HG03196 (cell line): ENCODE measurements around the gene IRF2BP2.

Experiments used
- ATAC-seq: cut with Tn5 transposase; IDR thresholded peaks from one replicate; pipeline ENCODE4 v1.9.1; 2021; ENCODE audit not compliant: unreplicated experiment

Gene IRF2BP2

DNA sequence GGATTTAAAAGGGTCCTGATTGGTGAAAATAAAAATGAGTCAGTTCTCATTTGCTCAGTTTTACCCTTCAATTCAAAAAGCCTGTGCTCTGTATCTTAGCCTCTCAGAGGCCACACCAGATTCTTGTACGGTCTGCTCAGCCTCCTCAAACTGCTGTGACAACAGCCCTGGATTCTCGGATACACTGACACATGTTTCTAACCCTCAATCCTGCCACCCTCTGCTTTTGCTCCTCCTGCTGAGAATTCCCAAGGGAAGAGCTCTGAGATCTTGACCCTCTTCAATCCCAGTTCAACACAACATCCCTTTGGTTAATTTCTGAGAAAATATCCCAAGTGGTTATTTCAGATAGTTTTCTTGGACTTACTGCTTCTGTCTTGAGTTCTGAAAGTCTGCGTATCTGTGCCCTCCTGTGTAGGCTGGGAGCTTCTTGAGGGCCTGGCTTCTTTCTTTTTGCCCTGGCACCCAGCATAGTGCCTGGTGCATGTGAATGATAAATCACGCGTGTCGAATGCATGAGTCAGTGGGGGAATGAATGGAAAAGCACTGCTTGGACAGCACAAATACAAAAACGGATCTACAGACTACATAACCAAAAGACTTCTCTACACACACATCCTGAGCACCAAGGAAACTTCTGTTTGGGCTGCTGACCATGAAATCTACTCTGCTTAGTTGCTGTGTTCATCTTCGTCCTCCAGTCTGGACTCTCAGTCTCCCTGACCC, 24.5 kb downstream of the IRF2BP2 start:
- ATAC-seq, result no peak

GRCh38 chr1:234584926-234585325, 25.1 kb downstream of the IRF2BP2 start:
- ATAC-seq, result no peak

GRCh38 chr1:234584420-234584805, 25.6 kb downstream of the IRF2BP2 start:
- no peak for ATAC-seq

GRCh38 chr1:234583755-234584419, 26.1 kb downstream of the IRF2BP2 start:
- no peak for ATAC-seq

- ATAC-seq, result no peak
Observed at GRCh38 chr1:234582681-234583301, 27.2 kb downstream of the IRF2BP2 start.

- no peak for ATAC-seq
Observed at GRCh38 chr1:234582186-234582585, 27.8 kb downstream of the IRF2BP2 start.

- ATAC-seq, result no peak
Observed at GRCh38 chr1:234581063-234581714, 28.8 kb downstream of the IRF2BP2 start.

- no peak for ATAC-seq
Observed at GRCh38 chr1:234579967-234580366, 30.0 kb downstream of the IRF2BP2 start.

DNA sequence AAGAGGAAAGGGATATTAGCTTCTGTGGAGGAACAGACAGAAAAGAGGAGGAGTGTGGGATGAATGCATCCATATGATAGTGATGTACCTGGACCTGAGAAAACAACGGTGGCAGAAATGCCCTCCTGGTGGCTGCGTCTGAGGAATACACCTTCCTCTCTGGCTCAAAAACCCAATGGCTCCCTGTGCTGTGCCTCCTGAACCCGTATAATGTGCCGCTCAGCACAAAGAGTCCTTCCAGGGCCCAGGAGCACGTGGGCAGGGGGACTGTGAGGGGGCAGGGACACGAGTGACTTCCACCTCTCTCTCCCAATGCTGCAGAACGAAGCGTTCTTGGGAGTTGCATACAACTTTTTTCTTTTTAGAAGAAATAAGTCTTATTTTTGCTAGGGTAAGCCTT, 31.2 kb downstream of the IRF2BP2 start:
- ATAC-seq, result no peak

DNA sequence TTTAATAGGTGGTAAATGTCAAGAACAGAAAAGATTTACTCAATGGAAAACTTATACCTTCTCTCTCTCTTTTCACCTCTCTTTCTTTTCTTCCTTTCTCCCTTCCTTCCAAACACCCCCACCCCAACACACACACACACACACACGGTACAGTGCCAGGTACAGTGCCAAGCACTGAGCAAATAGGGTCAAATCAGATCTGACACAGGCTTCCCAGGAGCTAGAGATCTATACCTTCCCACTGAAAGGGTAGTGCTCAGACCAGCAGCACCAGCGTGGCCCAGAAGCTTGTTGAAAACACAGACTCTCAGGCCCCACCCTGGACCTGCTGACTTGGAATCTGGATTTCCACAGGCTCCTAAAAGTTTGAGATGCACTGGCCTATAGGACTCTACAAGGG, 31.9 kb downstream of the IRF2BP2 start:
- ATAC-seq, result no peak

DNA sequence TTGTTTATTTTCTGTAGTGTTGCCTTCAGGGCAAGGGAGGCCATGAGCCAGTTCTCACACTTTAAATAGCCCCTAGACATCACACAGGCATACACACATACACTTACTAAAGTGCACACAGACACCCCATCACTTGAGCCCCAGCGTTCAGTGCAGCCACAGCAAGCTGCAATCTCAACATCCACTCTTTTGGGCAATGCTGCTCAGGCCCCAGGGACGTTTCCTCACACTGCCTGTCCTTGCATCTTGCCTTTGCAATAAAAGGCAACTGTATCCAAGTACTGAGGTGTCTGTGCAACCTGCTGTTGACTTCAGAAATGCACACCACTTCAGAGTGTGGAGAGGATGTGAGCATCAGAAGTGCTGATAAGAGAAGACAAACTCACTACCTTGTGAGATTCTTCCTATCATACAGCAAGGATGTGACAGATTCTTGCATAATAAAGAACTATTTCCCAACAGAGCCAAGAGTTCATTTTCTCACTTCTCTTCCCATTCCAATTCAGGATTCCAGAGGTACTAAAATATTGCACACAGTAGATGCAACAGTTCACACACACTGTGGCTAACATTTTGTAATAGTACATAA, 36.2 kb downstream of the IRF2BP2 start:
- ATAC-seq, result no peak

- no peak for ATAC-seq
Observed at GRCh38 chr1:234572966-234573365, 37.0 kb downstream of the IRF2BP2 start.

GRCh38 chr1:234571702-234572101, 38.3 kb downstream of the IRF2BP2 start:
- ATAC-seq, result no peak

DNA sequence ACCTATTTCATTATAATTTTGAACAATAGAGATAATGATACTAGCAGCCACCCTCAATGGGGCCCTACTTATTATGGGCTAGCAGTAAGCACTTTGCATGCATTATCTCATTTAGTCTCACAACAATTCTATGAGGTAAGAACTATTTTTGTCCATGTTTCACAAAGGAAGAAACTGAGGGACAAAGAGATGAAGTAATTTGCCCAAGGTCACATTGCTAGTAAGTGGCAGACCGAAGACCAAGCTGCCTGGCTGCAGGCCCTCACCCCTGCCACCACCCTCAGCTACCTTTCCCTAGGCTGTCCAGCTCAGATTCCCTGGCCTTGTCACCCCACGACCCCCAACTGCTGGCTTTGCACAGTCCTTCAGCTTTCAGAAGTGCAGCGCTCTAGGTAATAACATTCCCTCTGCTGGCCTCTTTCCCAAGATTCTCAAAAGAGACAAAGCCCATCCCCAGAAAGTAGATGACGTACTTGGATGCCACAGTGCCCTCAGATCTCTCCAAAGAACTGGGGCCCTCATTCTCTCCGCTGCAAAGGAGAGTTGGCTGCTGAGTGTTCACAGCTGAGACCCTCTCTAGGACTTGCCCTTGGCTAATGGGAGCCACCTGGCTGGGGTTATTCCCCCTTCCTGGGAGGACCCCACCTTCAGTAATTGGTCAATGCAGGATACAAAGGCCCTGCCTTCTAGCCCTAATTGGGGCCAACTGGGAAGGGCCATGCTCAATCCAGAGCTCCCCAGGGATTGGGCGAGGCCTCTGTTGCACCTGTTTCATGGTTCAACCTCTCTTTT, 39.5 kb downstream of the IRF2BP2 start:
- no peak for ATAC-seq

DNA sequence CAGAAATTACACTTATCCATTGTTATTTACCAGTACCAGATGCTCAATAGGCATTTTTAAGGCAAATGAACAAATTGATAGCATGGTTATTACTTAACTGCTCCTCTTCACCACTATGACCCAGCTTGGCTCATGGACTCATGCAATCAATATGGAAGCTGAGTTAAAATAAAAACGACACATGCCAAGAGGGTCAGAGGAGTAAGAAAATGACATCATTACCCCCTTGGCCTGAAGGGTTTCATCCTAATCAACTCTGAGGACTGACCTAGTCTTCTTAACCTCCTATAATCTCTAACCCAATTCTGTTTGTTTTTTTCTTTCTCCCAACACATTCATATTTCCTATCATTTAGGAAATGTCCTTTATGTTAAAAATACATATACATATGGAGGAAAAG, 41.6 kb downstream of the IRF2BP2 start:
- no peak for ATAC-seq

GRCh38 chr1:234565132-234565531, 44.8 kb downstream of the IRF2BP2 start:
- ATAC-seq, result no peak

DNA sequence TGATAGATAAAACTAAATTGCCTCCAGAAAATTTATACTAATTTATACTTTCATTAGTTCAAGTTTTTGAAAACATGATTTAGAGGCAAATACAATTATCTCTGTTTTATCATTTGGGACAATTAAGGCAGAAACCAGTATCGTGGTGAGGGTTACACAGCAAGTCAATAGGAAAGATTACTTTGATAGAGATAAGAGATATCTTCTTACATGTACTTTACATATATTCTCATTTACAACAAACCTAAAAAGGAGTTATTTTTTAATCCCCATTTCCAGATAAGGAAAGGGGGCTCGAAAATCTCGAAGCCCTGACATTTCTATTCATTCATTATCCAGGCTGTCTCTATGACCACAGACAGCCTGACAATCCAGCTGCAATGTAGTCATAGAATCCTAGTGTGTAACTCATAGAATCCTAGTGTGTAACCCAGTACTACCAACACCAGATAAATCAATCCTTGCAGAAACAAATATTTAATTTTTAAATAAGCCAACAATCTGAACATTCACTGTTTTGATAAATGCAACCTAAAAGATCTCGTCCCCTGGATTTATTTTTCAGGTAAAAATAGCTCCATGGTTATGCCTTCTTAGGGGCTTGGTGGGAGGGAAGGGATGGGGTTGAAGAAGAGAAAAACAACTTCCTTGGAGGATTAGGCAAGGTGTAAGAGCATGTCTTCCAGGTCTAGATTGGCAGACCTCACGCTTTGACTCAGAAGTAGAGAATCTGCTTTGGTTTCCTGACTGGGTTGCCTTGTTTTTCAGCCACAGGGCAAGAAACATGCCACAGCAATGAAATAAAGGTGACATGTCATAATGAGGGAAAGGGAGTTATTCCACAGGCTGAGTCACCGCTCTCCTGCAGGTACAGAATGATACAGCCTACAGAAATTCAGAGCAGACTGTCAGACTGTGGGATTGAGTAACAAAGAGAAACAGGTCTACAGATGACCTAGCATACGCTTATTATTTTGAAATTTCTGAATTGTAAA, 45.6 kb downstream of the IRF2BP2 start:
- no peak for ATAC-seq

- ATAC-seq, result no peak
Observed at GRCh38 chr1:234562334-234562733, 47.6 kb downstream of the IRF2BP2 start.

GRCh38 chr1:234561319-234561718, 48.7 kb downstream of the IRF2BP2 start:
- ATAC-seq, result no peak
